NCI-H345 (cell line): ENCODE measurements around the gene WDHD1.
"Not testable (repeated sequence)": the region's sequence is repeated elsewhere in the genome, so short reads cannot be mapped to it uniquely, and the experiment has no call there.

Experiments
- DNase-seq: peaks from one replicate; lab custom pipeline; 2025; lab: John Stamatoyannopoulos, UW

Gene WDHD1

DNA sequence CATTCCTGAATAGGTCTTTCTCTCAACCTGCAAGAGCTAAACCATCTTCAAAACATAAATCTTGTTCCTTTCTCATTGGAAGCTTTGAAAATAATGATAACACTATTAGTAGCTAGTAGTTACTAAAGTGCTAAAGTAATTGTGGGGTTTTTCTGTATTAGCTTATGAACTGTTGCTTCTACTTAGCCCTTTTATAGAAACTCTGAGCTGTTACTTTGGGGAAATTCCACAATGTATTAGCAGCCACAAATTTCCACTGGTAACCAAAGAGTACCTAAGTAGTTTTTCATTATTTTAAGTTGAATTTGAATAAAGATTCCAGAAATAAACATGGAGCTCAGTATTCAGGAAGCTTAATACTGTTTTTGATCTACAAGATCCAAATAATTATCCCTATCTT lies 18.2 kb upstream of the WDHD1 start:
- DNase-seq = no peak

DNA sequence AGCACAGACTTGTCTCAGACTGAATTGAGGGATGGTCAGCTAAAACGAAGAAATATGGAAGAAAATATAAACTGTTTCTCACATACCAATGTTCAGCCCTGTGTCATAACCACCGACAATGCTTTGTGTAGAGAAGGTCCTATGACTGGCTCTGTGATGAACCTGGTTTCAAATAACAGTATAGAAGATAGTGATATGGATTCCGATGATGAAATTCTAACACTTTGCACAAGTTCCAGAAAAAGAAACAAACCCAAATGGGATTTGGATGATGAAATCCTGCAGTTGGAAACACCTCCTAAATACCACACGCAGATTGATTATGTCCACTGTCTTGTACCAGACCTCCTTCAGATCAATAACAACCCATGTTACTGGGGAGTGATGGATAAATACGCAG lies 16.6 kb upstream of the WDHD1 start:
- no peak for DNase-seq

DNA sequence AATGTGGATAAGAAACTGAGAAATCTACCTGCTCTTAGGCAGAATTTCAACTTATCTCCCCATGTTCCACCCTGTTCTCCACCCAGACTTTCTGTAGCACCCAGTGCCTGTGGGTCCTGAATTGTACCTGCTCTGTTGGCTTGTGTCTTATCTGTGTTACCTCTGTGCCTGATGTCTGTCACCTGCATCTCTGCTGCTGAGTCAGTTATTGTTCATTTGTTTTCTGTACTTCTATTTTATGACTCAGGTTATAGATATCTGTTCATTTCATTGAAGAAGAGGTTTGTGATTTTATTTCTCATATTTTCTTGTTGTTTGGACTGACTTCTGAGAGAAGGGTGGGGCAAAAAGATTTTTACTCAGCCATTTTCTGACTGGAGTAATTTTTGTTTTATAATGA lies 11.8 kb upstream of the WDHD1 start:
- DNase-seq = no peak

DNA sequence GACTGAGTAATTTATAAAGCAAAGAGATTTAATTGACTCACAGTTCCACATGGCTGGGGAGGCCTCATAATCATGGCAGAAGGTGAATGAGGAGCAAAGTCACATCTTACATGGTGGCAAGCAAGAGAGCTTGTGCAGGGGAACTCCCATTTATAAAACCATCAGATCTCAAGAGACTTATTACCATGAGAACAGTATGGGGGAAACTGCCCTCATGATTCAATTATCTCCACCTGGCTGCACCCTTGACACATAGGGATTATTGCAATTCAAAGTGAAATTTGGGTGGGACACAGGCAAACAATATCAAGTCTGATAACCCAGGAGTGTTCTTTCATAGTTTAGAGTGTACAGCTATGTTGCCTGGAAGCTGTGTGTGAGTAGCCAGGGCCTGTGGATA lies 11.1 kb upstream of the WDHD1 start:
- not testable (repeated sequence) for DNase-seq

DNA sequence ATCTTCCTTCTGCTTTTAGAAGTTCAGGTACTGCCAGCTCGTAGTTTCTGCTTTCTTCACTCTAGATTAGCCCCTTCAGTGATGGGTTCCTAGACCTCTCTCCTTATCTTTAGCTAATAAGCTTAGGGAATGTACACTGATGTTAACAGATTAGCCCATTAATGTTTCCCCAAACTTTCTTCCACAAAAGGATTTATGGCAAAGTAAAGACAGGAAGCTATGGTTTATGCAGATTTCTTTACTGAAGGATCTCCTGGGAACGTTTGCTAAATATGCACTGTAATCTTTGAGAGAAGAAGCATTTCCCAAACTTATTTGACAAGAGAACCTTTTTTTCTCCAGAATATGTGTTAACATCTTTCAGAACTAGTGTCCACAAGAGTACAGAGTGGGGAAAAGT lies 4.3 kb upstream of the WDHD1 start:
- DNase-seq = no peak

DNA sequence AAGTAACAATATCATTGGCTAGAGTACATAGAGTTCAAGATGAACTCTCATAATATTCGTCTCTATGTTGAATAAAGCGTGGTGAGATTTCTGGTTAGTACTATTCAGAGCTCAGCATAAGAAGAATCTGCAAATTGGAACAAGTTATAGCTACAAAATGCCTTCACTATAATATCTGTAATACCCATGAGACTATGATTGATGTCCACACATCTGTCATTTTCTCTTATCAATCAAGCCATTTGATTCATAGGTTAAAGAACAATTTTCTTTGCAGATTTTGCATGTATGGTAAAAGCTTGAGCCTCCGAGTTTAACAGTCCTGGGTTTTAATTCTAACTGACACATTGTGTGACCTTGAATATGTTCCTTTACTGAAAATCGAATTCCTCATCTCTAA lies 1.6 kb upstream of the WDHD1 start:
- DNase-seq = no peak

DNA sequence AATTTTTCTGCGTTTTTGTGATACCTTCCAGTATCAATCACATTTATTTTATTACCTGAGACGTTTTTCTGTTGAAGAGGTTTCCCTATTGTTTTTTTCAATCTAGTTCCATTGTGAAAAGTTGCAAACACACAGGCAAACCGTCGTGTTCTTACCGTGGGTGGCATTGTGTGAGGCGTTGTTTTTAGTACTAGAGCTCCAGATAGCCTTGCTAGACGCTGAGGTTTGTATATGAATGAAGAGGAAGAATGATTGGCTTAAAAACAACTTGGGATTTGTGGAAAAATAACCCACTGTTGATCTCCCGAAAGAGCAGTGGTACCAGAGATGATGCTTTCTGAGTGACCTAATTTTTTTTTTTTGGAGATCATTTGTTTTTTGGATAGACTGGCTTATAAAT lies 1.2 kb upstream of the WDHD1 start:
- DNase-seq = no peak

DNA sequence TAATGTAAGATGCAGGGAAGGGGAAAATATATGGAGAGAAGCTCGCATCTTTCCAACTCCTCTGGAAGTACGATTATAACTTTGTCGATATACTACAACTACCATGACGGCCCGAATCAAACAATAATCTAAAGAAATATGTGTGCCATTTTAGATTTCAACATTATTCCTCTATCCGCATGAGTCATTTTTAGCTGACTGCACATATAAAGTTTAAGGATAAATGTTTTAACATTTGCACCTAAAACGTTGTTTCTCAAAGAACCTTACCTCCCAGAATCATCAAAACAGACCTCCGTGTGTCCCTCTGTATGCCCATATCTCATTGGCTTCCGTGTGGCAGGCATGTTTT lies 482 bp downstream of the WDHD1 start:
- DNase-seq = no peak

DNA sequence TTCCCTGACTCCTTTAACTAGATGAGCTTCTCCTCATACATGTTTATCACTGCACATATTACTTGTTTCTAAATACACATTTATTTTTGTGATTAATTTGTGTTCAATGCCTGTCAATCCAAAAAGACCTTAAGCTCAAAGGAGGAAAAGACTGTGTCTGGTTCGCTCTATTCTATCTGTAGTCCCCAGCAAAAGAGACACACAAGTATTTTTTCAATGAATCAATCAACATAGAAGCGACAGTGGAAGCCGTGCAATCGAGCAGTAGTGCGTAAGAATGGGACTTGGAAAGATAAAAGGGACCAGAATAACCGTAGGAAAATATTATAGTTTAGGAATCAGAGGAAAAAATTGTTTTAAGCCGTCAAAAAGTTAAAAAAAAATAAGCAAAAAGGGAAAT lies 951 bp downstream of the WDHD1 start:
- no peak for DNase-seq

DNA sequence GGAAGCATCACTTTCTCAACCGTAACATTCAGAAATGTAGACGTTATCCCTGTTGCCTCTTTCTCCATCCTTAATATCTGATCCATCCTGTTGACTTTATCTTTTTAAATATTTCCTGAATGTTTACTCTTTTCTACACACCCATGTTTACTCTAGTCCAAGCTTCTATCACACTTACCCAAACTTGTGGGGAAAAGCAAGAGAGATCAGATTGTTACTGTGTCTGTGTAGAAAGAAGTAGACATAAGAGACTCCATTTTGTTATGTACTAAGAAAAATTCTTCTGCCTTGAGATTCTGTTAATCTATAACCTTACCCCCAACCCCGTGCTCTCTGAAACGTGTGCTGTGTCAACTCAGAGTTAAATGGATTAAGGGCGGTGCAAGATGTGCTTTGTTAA lies 2.5 kb downstream of the WDHD1 start:
- DNase-seq = not testable (repeated sequence)

DNA sequence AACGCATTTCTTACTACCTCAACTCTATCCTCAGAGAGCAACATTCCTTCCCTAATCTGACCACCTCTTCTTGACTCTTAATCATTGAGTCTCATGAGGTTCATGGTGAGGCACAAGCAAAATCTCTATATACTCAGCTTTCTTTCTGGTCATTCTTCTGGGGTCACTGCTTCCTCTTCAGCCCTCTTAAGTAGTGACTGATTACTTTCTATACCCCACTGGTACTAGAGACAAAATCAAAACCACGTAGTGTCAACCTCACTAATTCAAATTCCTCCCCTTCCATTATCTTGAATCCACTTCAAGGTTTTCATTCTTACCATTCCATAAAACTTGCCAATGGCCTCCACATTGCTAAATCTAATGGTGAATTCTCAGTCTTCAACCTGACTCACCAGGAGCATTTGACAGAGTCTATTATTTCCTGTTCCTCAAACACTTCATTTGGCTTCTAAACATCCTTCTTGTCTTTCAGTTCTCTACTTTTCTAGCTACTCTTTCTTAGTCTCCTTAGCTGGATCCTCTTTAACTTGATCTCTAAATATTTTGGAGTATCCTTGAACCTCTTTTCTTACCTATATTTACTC lies 6.8 kb downstream of the WDHD1 start:
- no peak for DNase-seq

DNA sequence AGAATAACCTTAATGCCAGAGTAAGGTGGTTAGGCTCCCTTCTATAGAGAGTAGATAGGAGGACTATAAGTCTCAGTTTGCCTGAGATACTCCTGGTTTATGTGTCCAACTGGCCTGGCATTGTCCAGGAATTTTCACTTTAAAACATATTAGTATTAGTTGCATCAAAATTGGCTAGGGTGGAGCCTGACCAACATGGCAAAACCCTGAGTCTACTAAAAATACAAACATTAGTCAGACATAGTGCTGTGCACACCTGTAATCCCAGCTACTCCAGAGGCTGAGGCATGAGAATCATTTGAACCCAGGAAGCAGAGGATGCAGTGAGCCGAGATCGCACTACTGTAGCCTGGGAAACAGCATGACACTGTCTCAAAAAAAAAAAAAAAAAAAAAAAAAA lies 11.9 kb downstream of the WDHD1 start:
- DNase-seq = no peak

DNA sequence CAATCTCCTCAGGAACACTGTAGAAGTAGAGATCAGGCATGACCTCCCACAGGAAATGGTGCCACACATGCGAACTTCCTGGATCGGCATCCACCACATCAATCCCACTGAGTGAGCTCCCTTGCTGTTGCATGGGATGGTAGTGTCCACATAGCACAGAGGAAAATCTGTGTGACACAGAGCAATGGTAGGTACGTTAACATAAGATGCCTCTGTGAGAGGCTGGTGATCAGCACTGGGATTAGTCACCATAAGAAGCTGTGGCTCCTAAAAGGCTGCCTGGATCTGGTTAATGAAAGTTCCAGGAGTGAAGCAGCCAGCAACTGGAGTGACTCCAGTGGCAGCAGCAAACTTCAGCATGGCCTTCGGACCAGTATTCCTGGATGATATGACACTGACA lies 21.8 kb downstream of the WDHD1 start:
- DNase-seq = no peak

DNA sequence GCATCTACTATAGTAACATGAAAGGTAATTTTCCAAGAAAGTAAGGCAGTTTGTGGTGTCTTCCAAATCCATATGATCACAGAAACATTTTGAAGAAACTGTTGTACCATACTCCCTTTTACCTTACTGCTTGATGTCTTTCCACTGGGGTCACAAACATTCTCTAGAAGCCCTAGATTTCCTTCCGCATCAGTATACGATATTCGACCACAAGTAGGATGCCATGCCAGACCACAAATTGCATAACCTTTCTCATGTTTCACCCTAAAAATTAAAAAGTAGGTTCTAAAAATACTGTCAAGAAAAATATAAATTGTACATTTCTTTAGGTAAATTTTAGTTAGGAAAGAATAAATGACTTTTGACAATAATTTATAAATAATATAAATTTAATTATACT lies 26.5 kb downstream of the WDHD1 start:
- no peak for DNase-seq

DNA sequence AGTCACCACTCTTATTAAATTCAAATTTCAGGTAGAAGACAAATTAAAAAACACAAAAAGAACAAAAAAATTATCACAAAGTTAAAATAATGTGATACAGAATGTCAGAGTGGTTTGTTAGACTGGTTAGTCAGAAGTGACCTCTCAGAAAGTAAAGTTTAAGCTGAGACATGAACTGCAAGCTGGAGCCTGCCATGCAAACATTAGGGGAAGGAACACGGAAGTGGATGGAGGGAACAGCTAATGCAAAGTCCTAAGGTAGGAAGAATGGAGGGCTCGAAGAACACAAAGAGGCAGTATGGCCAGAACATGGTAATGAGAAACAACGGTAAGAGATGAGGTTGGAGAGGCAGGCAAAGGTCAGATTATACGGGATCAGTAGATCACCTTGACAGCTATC lies 41.7 kb downstream of the WDHD1 start:
- no peak for DNase-seq

DNA sequence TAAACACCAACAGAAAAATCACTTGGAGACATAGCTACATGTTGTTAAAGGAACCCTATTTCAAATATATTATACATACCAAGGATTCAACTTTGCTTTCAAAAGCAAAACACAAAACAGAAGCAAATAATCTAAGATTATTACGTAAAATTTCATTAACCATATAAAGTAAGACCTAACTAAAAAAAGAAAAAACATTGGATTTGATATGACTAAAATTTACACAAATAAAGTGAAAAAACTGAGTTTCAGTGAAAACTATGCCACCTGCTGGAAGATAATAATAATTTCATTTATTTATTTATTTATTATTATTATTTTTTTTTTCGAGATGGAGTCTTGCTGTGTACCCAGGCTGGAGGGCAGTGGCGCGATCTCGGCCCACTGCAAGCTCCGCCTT lies 45.2 kb downstream of the WDHD1 start:
- no peak for DNase-seq

DNA sequence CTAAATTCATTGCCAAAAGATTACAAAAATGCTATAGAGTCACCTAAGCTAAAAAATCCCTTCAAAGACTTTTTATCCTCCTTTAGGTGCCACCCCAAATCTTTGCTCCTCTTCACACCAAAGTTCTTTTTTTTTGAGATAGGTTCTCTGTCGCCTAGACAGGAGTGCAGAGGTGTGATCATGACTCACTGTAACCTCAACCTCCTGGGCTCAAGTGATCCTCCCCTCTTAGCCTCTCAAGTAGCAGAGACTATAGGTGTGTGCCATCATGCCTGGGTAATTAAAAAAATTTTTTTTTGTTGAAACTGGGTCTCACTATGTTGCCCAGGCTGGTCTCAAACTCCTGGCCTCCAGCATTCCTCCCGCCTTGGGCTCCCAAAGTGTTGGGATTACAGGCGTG lies 47.9 kb downstream of the WDHD1 start:
- no peak for DNase-seq

DNA sequence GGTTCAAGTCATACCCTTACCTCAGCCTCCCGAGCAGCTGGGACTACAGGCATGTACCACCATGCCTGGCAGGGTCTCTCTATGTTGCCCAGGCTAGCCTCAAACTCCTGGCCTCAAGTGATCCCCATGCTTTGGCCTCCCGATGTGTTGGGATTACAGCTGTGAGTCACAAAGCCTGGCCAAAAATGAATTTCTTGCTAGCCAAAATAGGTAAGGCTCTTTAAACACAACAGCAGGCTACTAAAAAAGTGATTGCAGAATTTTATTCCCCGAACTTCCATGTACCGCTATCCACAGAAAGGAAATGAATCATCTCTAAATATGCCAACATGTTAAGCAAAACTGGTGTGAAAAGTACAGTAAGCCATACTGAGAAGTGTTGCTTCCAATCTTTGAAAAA lies 50.6 kb downstream of the WDHD1 start:
- no peak for DNase-seq

DNA sequence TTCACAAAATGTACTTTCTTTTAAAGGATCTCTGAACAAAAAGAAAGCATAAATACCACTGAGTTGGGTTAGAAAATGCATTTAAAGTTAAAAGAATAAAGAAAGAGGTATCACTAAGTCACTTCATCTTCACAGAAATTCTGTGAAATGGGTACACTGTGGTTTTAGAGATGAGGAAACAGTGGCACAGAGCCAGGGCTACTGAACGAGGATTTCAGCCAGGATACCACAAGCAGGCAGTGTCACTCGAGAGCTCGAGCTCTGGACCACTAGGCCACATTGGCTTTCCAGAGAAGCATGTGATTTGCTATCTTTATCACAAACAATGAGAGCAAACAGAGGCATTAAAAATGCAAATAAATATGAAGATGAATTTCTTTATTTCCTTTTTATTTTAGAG lies 51.0 kb downstream of the WDHD1 start:
- DNase-seq = no peak

DNA sequence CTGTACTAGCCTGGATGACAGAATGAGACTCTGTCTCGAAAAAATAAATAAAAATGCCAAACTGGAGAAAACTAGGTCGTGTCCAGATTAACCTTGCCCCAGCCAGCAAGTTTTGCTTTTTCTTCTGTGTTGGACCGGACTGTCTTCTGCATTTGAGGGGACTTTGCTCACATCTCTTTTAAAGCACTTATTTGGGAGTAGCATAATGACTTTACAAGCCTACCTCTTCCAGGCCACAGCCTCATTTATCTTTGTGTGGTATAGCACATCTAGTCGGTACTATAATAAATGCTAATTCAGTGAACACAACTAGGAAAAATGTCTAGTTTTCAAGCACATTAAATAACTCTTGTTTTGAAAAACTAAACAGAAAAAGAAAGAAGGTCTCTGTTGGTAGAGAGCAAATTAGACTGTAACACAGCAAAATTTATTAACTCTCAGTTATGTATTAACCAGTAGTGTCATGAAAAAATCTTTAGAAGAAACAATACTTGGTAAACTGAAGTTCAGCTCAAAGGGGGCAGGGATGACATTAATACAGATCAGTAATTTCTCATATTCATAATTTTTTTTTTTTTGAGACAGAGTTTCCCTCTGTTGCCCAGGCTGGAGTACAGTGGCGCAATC lies 52.0 kb downstream of the WDHD1 start:
- DNase-seq = no peak

DNA sequence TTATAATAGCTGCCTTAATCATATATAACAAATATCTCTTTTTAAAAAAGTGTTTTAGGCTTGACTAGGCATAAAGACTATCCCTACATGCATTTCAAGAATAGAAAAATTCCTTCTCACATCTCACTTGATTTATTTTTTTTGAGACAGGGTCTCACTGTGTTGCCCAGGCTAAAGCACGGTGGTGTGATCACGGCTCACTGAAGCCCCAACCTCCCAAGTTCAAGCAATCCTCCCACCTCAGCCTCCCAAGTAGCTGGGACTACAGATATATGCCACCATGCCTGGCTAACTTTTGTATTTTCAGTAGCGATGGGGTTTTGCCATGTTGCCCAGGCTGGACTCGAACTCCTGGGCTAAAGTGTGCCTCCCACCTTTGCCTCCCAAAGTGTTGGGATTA lies 59.4 kb downstream of the WDHD1 start:
- no peak for DNase-seq

DNA sequence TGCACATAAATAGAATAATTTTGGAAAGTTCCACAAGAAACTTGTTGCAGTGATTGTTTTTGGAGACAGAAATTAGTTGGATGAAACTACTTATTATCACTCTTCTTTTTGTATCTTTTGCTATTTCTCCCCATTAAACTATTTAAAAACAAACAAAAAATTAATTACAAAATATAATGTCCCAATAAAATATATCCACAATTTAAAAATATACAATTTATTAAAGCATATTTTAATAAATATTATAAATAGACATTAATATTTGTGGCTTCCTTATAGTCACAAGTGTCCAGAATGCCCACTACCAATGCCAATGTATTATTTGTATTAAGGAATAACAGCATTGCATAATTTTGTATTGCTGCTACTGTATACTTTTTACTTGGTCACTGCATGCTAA lies 71.8 kb downstream of the WDHD1 start:
- no peak for DNase-seq

DNA sequence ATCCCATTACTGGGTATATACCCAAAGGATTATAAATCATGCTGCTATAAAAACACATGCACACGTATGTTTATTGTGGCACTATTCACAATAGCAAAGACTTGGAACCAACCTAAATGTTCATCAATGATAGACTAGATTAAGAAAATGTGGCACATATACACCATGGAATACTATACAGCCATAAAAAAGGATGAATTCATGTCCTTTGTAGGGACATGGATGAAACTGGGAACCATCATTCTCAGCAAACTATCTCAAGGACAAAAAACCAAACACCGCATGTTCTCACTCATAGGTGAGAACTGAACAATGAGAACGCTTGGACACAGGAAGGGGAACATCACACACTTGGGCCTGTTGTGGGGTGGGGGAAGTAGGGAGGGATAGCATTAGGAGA lies 73.3 kb downstream of the WDHD1 start:
- not testable (repeated sequence) for DNase-seq

DNA sequence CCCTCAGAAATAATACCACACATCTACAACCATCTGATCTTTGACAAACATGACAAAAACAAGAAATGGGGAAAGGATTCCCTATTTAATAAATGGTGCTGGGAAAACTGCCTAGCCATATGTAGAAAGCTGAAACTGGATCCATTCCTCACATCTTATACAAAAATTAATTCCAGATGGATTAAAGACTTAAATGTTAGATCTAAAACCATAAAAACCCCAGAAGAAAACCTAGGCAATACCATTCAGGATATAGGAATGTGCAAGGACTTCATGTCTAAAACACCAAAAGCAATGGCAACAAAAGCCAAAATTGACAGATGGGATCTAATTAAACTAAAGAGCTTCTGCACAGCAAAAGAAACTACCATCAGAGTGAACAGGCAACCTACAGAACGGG lies 74.1 kb downstream of the WDHD1 start:
- not testable (repeated sequence) for DNase-seq

DNA sequence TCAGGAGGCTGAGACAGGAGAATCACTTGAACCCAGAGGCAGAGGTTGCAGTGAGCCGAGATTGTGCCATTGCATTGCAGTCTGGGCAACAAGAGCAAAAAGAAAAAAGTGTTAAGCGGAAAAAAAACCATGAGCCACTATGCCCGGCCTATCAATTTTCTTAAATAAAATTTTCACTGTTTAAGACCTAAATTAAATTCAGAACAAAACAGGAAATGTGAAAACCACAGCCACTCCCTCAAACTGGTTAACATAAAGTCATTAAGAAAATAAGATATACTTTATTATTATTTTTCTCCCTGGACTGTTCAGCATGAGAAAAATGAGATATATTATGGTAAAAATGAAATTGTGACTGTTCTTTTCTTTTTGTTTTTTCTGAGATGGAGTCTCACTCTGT lies 79.7 kb downstream of the WDHD1 start:
- no peak for DNase-seq
